IPS-18a (cell line): ENCODE results near the gene FGF7.
"Not testable (repeated sequence)": the region's sequence is repeated elsewhere in the genome, so short reads cannot be mapped to it uniquely, and the experiment has no call there.

Experiments used
- H3K27ac ChIP-seq: one replicate; pipeline ENCODE4 v1.5.1; 2013; ENCODE audit warnings: low read length
- H3K27me3 ChIP-seq: one replicate; pipeline ENCODE4 v1.6.1; 2013; ENCODE audit warnings: mild to moderate bottlenecking, low read length; ENCODE audit not compliant: control insufficient read depth, insufficient read depth
- H3K36me3 ChIP-seq: one replicate; pipeline ENCODE4 v1.6.1; 2013; ENCODE audit warnings: low read depth, low read length; ENCODE audit not compliant: control insufficient read depth
- H3K4me1 ChIP-seq: one replicate; pipeline ENCODE4 v1.6.1; 2013; ENCODE audit warnings: low read depth, low read length; ENCODE audit not compliant: control insufficient read depth
- H3K4me3 ChIP-seq: one replicate; pipeline ENCODE4 v1.5.1; 2013; ENCODE audit warnings: low read length
- H3K9ac ChIP-seq: one replicate; pipeline ENCODE4 v1.6.1; 2013; ENCODE audit warnings: mild to moderate bottlenecking, low read length, moderate library complexity
- H3K9me3 ChIP-seq: one replicate; pipeline ENCODE4 v1.6.1; 2013; ENCODE audit warnings: low read depth, low read length; ENCODE audit not compliant: control insufficient read depth

Gene FGF7

DNA sequence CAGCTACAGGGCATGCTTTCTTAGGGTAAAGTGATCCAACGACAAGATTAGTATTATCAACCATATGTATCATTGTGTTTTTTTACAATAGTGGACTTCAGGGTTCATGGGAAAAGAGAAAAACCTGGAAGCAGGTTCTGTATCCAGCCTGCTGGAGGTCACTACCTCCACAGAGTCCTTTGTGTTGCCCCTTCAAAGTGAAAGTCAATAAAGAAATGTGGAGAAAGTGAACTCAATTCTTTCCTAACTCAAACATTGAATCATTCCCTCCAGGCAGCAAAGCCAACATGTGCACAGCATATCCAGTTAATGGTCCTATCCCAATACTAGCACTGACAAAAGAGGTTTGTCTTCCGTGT lies 45.4 kb downstream of the FGF7 start:
- no peaks in the 10 kb centered on the region for H3K27me3 ChIP-seq
- H3K9ac ChIP-seq: no peak overlapping the region
- H3K27ac ChIP-seq: no peak overlapping the region
- H3K9me3 ChIP-seq: no peaks in the 10 kb centered on the region
- no peaks in the 10 kb centered on the region for H3K36me3 ChIP-seq
- H3K4me1 ChIP-seq: no peaks in the 10 kb centered on the region
- no peak overlapping the region for H3K4me3 ChIP-seq

DNA sequence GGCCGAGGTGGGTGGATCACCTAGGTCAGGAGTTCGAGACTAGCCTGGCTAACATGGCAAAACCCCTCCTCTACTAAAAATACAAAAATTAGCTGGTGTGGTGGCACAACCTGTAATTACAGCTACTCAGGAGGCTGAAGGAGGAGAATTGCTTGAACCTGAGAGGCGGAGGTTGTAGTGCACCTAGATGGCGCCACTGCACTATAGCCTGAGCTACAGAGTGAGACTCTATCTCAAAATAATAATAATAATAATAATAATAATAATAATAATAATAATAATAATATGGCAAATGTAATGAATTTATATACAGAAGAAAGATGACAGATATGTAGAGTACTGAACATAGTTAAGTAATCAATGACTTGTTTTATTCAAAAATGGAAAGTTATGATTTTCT lies 48.2 kb downstream of the FGF7 start:
- not testable (repeated sequence) for H3K4me1 ChIP-seq, H3K36me3 ChIP-seq, H3K9ac ChIP-seq, H3K27ac ChIP-seq, H3K27me3 ChIP-seq, H3K4me3 ChIP-seq, H3K9me3 ChIP-seq

DNA sequence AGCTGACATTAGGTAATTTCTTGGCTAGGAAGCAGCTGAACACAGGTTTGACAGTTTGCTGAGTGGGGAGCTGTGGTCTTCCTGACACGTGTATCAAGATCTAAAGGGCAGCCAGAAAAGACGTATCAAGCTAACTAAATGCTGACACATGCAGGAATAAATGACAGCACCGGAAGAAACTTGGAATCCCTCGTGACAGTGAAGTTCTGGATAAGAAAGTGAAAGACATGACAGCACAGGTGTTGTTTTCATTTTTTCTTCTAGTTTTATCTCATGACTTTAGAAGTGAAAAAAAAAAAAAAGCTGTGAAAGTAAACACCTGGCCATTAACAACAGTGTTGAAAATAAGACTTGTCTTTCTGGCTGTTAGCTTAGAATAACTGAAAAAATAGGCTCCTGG lies 48.7 kb downstream of the FGF7 start:
- Histone ChIP-seq H3K9ac (no peak overlapping the region), H3K27ac (no peak overlapping the region), H3K36me3 (no peaks in the 10 kb centered on the region), H3K27me3 (no peaks in the 10 kb centered on the region), H3K4me1 (no peaks in the 10 kb centered on the region), H3K4me3 (no peak overlapping the region), H3K9me3 (no peaks in the 10 kb centered on the region)

DNA sequence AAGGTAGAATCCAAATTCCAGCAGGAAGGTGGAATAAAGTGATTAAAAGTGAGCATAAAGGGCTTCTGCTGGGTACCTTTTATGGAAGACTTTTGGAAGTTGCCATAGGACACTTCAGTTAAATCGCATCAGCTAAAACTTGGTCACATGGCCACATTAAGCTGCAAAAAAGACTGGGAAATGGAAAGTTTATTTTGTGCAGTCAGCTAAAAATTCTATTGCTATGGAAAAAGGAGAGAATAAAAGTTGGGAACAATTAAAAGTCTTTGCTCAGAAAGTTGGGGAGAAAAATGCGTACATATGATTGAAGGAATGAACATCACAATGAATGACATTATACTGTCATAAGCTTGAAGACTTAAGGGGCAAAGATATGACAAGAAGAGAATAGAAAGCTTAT lies 49.3 kb downstream of the FGF7 start:
- Histone ChIP-seq H3K4me1 (no peaks in the 10 kb centered on the region), H3K36me3 (no peaks in the 10 kb centered on the region), H3K9ac (no peak overlapping the region), H3K27me3 (no peaks in the 10 kb centered on the region), H3K9me3 (no peaks in the 10 kb centered on the region), H3K4me3 (no peak overlapping the region), H3K27ac (no peak overlapping the region)

DNA sequence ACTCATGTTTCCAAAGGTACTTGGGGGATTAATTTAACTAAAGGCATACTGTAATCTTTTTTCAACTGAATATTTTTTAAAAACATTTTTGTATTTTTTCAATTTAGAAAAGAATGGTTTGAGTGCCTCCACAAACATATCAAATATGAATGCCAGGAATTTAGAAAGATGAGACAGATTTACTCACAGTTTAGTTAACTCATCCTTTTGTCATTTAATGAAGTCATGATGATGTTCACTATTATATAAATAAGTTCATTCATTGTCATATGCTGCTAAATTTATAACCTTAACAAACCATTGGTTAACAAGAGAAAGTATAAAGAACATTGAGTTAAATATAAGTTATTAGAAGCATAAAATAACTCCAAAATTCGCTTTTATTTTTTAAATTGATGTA lies 50.0 kb downstream of the FGF7 start:
- no peak overlapping the region for H3K9ac ChIP-seq
- no peak overlapping the region for H3K27ac ChIP-seq
- H3K9me3 ChIP-seq: no peaks in the 10 kb centered on the region
- H3K4me1 ChIP-seq: no peaks in the 10 kb centered on the region
- no peaks in the 10 kb centered on the region for H3K27me3 ChIP-seq
- no peaks in the 10 kb centered on the region for H3K36me3 ChIP-seq
- no peak overlapping the region for H3K4me3 ChIP-seq

DNA sequence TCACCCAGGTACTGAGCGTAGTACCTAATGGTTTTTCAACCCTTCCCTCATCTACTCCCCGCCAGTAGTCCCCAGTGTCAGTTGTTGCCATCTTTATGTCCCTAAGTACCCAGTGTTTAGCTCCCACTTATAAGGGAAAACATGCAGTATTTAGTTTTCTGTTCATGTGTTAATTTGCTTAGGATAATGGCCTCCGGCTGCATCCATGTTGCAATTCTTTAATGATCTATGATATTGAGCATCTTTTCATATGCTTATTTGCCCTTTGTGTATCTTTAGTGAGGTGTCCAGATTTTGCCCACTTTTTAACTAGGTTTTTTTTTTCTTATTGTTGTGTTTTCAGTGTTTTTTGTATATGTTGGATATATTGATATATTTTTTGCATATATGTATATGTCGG lies 55.0 kb downstream of the FGF7 start:
- not testable (repeated sequence) for H3K36me3 ChIP-seq, H3K4me3 ChIP-seq, H3K27ac ChIP-seq, H3K9ac ChIP-seq, H3K4me1 ChIP-seq, H3K27me3 ChIP-seq, H3K9me3 ChIP-seq

DNA sequence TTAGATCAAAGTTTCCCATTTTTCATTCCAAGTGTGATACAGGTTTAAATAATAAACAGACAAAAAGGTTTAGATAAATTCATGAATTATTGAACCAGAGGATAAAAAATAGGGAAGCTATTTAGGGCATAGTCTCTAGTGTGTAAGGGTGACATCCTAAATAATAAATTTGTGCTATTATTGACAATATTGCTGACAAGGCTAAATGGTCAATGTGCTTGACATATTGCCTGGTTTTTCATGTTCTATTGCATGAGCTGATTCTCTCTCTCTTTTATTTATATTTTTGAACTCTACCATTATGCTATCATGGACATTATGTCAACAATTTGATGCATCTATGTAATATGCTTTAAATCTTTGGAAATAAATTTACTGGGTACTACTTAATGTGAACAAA lies 55.9 kb downstream of the FGF7 start:
- not testable (repeated sequence) for H3K27ac ChIP-seq, H3K36me3 ChIP-seq, H3K9ac ChIP-seq, H3K4me1 ChIP-seq, H3K4me3 ChIP-seq, H3K27me3 ChIP-seq, H3K9me3 ChIP-seq

GRCh38 chr15:49485401-49485800 lies 62.4 kb downstream of the FGF7 start:
- H3K27ac ChIP-seq, H3K36me3 ChIP-seq, H3K9ac ChIP-seq, H3K4me1 ChIP-seq, H3K9me3 ChIP-seq, H3K27me3 ChIP-seq, H3K4me3 ChIP-seq: not testable (repeated sequence)

- no peaks in the 10 kb centered on the region for H3K4me1 ChIP-seq
- H3K27me3 ChIP-seq: no peaks in the 10 kb centered on the region
- H3K9me3 ChIP-seq: no peaks in the 10 kb centered on the region
- H3K4me3 ChIP-seq: no peak overlapping the region
- H3K27ac ChIP-seq: no peak overlapping the region
- H3K36me3 ChIP-seq: no peaks in the 10 kb centered on the region
- no peak overlapping the region for H3K9ac ChIP-seq
These were observed 67.9 kb downstream of the FGF7 start for GRCh38 chr15:49490966-49491365.

DNA sequence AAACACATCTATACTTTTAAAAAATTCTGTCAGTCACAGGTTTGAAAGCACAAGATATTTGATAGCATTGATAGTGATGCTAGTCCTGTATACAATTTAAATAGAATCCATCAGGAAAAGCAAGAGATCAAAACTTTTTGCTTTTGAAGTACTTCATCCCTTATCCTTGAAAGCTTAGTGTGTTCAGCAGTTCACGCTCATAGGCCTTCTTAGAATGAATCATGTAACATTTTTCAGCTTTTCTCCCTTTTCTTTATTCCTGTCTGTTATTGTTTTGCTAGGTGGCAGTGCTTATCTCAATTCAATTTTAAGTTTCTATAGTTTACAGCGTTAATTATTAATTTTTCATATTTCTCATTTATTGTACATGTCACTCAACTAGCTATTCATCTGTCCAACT lies 69.1 kb downstream of the FGF7 start:
- no peak overlapping the region for H3K27ac ChIP-seq
- H3K4me3 ChIP-seq: no peak overlapping the region
- H3K36me3 ChIP-seq: no peaks in the 10 kb centered on the region
- H3K9ac ChIP-seq: no peak overlapping the region
- no peaks in the 10 kb centered on the region for H3K4me1 ChIP-seq
- H3K9me3 ChIP-seq: no peaks in the 10 kb centered on the region
- H3K27me3 ChIP-seq: no peaks in the 10 kb centered on the region

GRCh38 chr15:49492830-49493229 lies 69.8 kb downstream of the FGF7 start:
- Histone ChIP-seq H3K36me3 (no peaks in the 10 kb centered on the region), H3K27me3 (no peaks in the 10 kb centered on the region), H3K4me3 (no peak overlapping the region), H3K4me1 (no peaks in the 10 kb centered on the region), H3K9me3 (no peaks in the 10 kb centered on the region), H3K9ac (no peak overlapping the region), H3K27ac (no peak overlapping the region)

DNA sequence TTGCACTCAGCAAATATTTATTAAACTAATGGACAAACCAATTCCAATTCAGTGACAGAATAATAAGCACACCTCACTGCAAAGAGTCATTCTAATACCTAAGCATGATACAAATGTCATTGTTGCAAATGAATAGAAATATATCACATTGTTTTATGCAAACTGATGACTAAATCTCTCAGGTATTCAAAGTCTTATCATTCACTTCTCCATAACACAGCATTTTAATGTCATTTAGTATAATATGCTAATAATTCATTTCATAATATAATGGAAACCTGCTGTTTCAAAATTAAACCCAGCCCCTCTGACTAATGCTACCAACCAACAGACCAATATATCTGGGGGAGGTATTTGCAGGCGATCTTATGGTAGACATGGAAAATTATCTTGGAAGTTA lies 71.8 kb downstream of the FGF7 start:
- Histone ChIP-seq H3K27ac (no peak overlapping the region), H3K4me1 (no peaks in the 10 kb centered on the region), H3K27me3 (no peaks in the 10 kb centered on the region)

More for the DNA sequence above, 71.8 kb downstream of the FGF7 start:
- Histone ChIP-seq H3K4me3 (no peak overlapping the region), H3K36me3 (no peaks in the 10 kb centered on the region), H3K9me3 (no peaks in the 10 kb centered on the region), H3K9ac (no peak overlapping the region)
